ENCODE results near the gene NTM.

NTM gene

DNA sequence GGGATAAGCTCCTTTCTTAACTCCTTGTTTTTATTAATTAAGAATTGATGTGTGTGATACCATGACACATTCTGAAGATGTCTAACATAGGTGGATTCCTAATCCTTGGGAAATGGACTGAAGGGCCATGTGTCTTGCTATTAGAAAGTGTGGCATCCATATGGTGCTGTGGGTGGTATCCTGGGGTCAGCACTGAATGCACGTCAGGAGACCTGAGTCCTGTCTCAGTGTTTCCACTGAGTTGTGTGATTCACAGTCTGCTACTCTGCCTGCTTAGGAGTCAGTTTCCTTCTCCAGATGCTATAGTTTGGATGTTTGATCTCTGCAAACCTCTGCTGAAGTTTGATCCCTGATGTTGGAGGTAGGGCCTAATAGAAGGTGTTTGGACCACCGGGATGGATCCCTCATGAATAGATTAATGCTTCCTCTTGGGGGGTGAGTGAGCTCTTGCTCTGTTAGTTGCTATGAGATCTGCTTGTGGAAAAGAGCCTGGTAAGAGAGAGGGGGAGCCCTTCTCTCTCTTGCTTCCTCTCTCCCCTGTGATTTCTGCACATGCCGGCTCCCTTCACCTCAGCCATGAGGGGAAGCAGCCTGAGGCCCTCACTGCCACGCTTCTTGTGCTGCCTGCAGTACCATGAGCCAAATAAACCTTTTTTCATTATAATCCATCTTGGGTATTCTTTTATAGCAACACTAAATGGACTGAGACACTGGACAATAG, 666.5 kb downstream of the NTM start:
- TF ChIP-seq ZFX (IDR thresholded peaks at IDR 0.05; ENCODE audit: borderline replicate concordance) (no peak), CTCF (IDR thresholded peaks at IDR 0.05) (no peak)
- H3K27ac ChIP-seq = no peak overlapping the region

DNA sequence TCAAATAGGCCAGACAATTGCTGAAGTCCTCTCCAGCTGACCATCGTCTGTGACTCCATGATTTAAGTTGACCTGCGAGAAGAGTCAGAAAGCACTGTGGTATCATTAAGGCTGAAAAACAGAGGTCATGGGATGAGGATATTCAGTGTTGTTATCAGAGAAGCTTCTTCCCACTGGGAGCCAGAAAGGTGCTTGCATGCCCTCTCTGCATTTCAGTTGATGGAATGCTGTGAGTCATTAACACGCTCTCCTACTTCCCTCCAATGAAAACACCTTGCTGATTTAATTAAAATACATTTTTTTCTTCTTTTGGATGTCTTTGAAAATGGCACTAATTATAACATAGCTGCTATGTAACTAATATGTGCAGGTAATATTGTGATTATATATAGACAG, 667.0 kb downstream of the NTM start:
- TF ChIP-seq CTCF (IDR thresholded peaks at IDR 0.05) = no peak
- TF ChIP-seq ZFX (IDR thresholded peaks at IDR 0.05; ENCODE audit: borderline replicate concordance) = no peak
- H3K27ac ChIP-seq = no peak overlapping the region

GRCh38 chr11:132037956-132038355, 667.5 kb downstream of the NTM start:
- TF ChIP-seq ZFX (IDR thresholded peaks at IDR 0.05; ENCODE audit: borderline replicate concordance) = no peak
- TF ChIP-seq CTCF (IDR thresholded peaks at IDR 0.05) = no peak
- H3K27ac ChIP-seq = no peak overlapping the region

DNA sequence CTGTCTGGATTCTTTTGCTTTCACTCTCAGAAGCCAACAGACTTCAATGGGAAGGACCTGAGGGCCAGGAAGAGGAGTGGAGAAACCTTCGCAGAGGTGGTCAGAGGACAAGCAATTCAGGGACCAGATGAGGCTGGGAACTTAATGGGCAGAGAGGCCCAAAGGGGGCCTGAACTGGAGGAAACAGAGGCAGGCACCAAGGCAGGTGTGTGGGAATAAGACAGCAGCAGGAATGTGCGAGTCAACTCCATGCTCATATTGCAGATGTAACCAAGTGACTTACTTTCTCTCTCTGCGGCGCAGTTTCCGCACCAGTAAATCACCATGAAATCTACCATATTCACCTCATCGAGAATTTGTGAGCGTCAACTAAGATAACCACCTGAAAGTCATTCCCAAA, 669.1 kb downstream of the NTM start:
- TF ChIP-seq ZFX (IDR thresholded peaks at IDR 0.05; ENCODE audit: borderline replicate concordance) (no peak), CTCF (IDR thresholded peaks at IDR 0.05) (no peak)
- H3K27ac ChIP-seq = no peak overlapping the region

- TF ChIP-seq CTCF (IDR thresholded peaks at IDR 0.05) (no peak), ZFX (IDR thresholded peaks at IDR 0.05; ENCODE audit: borderline replicate concordance) (no peak)
- no peak overlapping the region for H3K27ac ChIP-seq
Measured at GRCh38 chr11:132042296-132042695, 671.9 kb downstream of the NTM start.

GRCh38 chr11:132043714-132044113, 673.3 kb downstream of the NTM start:
- no peak for TF ChIP-seq ZFX (IDR thresholded peaks at IDR 0.05; ENCODE audit: borderline replicate concordance)
- no peak for TF ChIP-seq CTCF (IDR thresholded peaks at IDR 0.05)
- H3K27ac ChIP-seq = no peak overlapping the region

DNA sequence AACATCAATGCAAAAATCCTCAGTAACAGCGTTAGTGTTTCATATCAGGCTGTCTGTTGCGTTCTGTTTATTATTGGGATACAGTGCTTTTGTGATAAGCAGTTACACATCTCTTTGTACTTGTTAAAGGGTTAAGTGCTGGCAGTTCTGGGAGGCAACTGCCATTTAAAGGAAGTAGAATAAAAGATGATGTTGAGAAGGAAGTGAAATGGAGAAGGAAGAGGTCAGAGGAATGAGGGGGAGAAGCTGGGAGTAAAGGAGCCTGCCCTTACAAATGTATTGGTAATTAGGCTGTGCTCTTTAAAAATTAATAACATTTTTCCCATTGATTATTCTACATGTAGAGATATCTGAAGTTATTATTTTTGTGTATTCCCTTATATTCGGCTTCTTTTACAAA, 674.7 kb downstream of the NTM start:
- H3K27ac ChIP-seq = no peak overlapping the region
- TF ChIP-seq CTCF (IDR thresholded peaks at IDR 0.05) = no peak
- no peak for TF ChIP-seq ZFX (IDR thresholded peaks at IDR 0.05; ENCODE audit: borderline replicate concordance)
